Measurements from ENCODE around the gene JAKMIP1. TPM values are rescaled to one million over a fixed set of nuclear protein-coding genes. Genes with fewer than 3 reads are reported as not detected.

The JAKMIP1 gene
- total RNA-seq, 2 experiments from 2014 or later, result 5.6 to 6.3 TPM

GRCh38 chr4:6087669-6088341 lies 112.5 kb downstream of the JAKMIP1 start:
- POLR2A ChIA-PET, result no interaction called here
- intact Hi-C loops (cut with micrococcal nuclease), result no loop called here
- CTCF ChIA-PET, result no interaction called here

GRCh38 chr4:6086846-6087245 lies 113.5 kb downstream of the JAKMIP1 start:
- Mint-ChIP-seq H3K4me3 (no peak overlapping the region), H3K9me3 (no peaks in the 10 kb centered on the region), H3K4me1 (ENCODE audit: low read depth) (no peaks in the 10 kb centered on the region), H3K27ac (no peak overlapping the region), H3K27me3 (no peaks in the 10 kb centered on the region), H3K36me3 (ENCODE audit: low read depth) (peaks cover 2% of the 10 kb centered on the region)
- TF ChIP-seq CTCF (IDR thresholded peaks at IDR 0.05), result no peak
- ChIA-PET CTCF (no interaction called here), POLR2A (no interaction called here)
- intact Hi-C loops (cut with micrococcal nuclease), result no loop called here
- no peak for DNase-seq
- ATAC-seq, result no peak

More at GRCh38 chr4:6087669-6088341, 112.5 kb downstream of the JAKMIP1 start:
- no peak overlapping the region for H3K4me3 Mint-ChIP-seq
- H3K9me3 Mint-ChIP-seq, result no peaks in the 10 kb centered on the region
- DNase-seq (no peak), ATAC-seq (no peak)
- peaks cover 3% of the 10 kb centered on the region for H3K4me1 Mint-ChIP-seq (ENCODE audit: low read depth)
- TF ChIP-seq CTCF (IDR thresholded peaks at IDR 0.05), result peak; percentile 24
- no peak overlapping the region for H3K27ac Mint-ChIP-seq
- peaks cover 2% of the 10 kb centered on the region for H3K36me3 Mint-ChIP-seq (ENCODE audit: low read depth)
- H3K27me3 Mint-ChIP-seq, result no peaks in the 10 kb centered on the region

- ATAC-seq (no peak), DNase-seq (no peak)
- Mint-ChIP-seq H3K27ac (no peak overlapping the region), H3K4me1 (ENCODE audit: low read depth) (no peaks in the 10 kb centered on the region), H3K36me3 (ENCODE audit: low read depth) (peaks cover 2% of the 10 kb centered on the region), H3K4me3 (no peak overlapping the region), H3K27me3 (no peaks in the 10 kb centered on the region), H3K9me3 (peaks cover under 1% of the 10 kb centered on the region)
- intact Hi-C loops (cut with micrococcal nuclease), result no loop called here
- no peak for TF ChIP-seq CTCF (IDR thresholded peaks at IDR 0.05)
- ChIA-PET POLR2A (no interaction called here), CTCF (no interaction called here)
Measured at GRCh38 chr4:6085691-6086628, 114.4 kb downstream of the JAKMIP1 start.

GRCh38 chr4:6085028-6085690 lies 115.2 kb downstream of the JAKMIP1 start:
- Mint-ChIP-seq H3K4me1 (ENCODE audit: low read depth) (no peaks in the 10 kb centered on the region), H3K27me3 (no peaks in the 10 kb centered on the region), H3K4me3 (no peak overlapping the region), H3K9me3 (peaks cover 2% of the 10 kb centered on the region), H3K27ac (no peak overlapping the region), H3K36me3 (ENCODE audit: low read depth) (peaks cover 3% of the 10 kb centered on the region)
- ChIA-PET POLR2A (no interaction called here), CTCF (no interaction called here)
- intact Hi-C loops (cut with micrococcal nuclease), result no loop called here
- no peak for TF ChIP-seq CTCF (IDR thresholded peaks at IDR 0.05)
- no peak for DNase-seq
- no peak for ATAC-seq
